HCT116 (cell line): ENCODE measurements around the gene ATF7. TPM values are rescaled to one million over a fixed set of nuclear protein-coding genes. Genes with fewer than 3 reads are reported as not detected.

Experiments
- ATAC-seq: fragments of 200-7000 bp; cut with Tn5 transposase; 2 replicates; pipeline ENCODE4 v1.9.1; 2020; ENCODE audit warnings: mild to moderate bottlenecking, moderate library complexity
- BruUV-seq: library from RNA; stranded (reverse); fragments of 400-500 nt; replicated peaks from 2 replicates; lab custom pipeline; 2021; lab: Mats Ljungman, UMichigan
- CTCF ChIA-PET: fragments of 300-600 bp; sonication (Branson Sonifier 250); formaldehyde crosslinking; loops from one replicate; lab custom pipeline; 2021; ENCODE audit warnings: antibody characterized with exemption; lab: Charles Lee
- POLR2A ChIA-PET: fragments of 300-600, 350-600 bp; sonication (Branson Sonifier 250); formaldehyde crosslinking; loops from one replicate; lab custom pipeline; 2021; ENCODE audit warnings: antibody characterized with exemption; lab: Charles Lee
- RAD21 ChIA-PET, 2 experiments: fragments of 300-600 bp; sonication (Branson Sonifier 250); formaldehyde crosslinking; loops; one replicate each; lab custom pipeline; 2023; ENCODE audit warnings: low total read pairs in 2 of 2; ENCODE audit not compliant: uncharacterized antibody in 2 of 2, unreplicated experiment in 2 of 2, low non-redundant PET in 1 of 2; lab: Charles Lee
- DNase-seq: peaks from one replicate; pipeline ENCODE4 v3.0.0-alpha.2; 2010; ENCODE audit warnings: low read depth, low spot score
- H2AFZ ChIP-seq: fragments of 200-600 bp; shearing (Covaris generic), sonication (generic); 2 replicates; pipeline ENCODE4 v1.6.1; 2017; ENCODE audit warnings: low read depth, mixed run types, mixed read lengths, antibody characterized with exemption, low read length; ENCODE audit not compliant: poor library complexity, severe bottlenecking
- H3K27ac ChIP-seq: 2 replicates; pipeline ENCODE4 v1.5.1; 2012; ENCODE audit warnings: low read depth, low read length
- H3K27me3 ChIP-seq: fragments of 200-600 bp; sonication (generic); 2 replicates; pipeline ENCODE4 v1.6.1; 2016; ENCODE audit warnings: mixed run types, low read length, mixed read lengths; ENCODE audit not compliant: insufficient read depth
- H3K36me3 ChIP-seq, 2 experiments: fragments of 200-500 bp in 1 of 2; fragments of 200-600 bp in 1 of 2; sonication (Bioruptor generic) in 1 of 2; sonication (generic) in 1 of 2; 2 replicates each; pipeline versions ENCODE4 v1.5.1 to v1.6.1; 2014 to 2016; ENCODE audit warnings: low read length in 2 of 2, inconsistent platforms in 1 of 2, mixed read lengths in 1 of 2, mixed run types in 1 of 2; ENCODE audit not compliant: insufficient read depth in 2 of 2, control insufficient read depth in 1 of 2
- H3K4me1 ChIP-seq, 2 experiments: fragments of 200-600 bp in 1 of 2; sonication (generic) in 1 of 2; 2 replicates each; pipeline versions ENCODE4 v1.5.1 to v1.6.1; 2012 to 2017; ENCODE audit warnings: low read length in 2 of 2, inconsistent platforms in 1 of 2, mild to moderate bottlenecking in 1 of 2, mixed read lengths in 1 of 2, mixed run types in 1 of 2, moderate library complexity in 1 of 2; ENCODE audit not compliant: insufficient read depth in 2 of 2, control insufficient read depth in 1 of 2
- H3K4me2 ChIP-seq: fragments of 200-600 bp; sonication (generic); 2 replicates; pipeline ENCODE4 v1.6.1; 2017; ENCODE audit warnings: mixed run types, low read length, mixed read lengths
- H3K4me3 ChIP-seq, 2 experiments: fragments of 200-600 bp in 1 of 2; sonication (generic) in 1 of 2; replicated peaks in 1 of 2; 2 replicates each; pipeline ENCODE4 v1.5.1; 2011 to 2016; ENCODE audit warnings: low read length in 2 of 2, control low read depth in 1 of 2, low read depth in 1 of 2, mild to moderate bottlenecking in 1 of 2, mixed read lengths in 1 of 2, mixed run types in 1 of 2
- H3K79me2 ChIP-seq: fragments of 200-600 bp; sonication (generic); 2 replicates; pipeline ENCODE4 v1.6.1; 2017; ENCODE audit warnings: mild to moderate bottlenecking, mixed run types, low read length, moderate library complexity, mixed read lengths; ENCODE audit not compliant: insufficient read depth
- H3K9ac ChIP-seq: fragments of 200-600 bp; sonication (generic); 2 replicates; pipeline ENCODE4 v1.6.1; 2016; ENCODE audit warnings: low read length, mixed read lengths
- H3K9me2 ChIP-seq: fragments of 200-600 bp; sonication (generic), shearing (Covaris generic); 2 replicates; pipeline ENCODE4 v1.6.1; 2017; ENCODE audit warnings: mixed run types, mild to moderate bottlenecking, moderate library complexity; ENCODE audit not compliant: insufficient read depth
- H3K9me3 ChIP-seq, 2 experiments: fragments of 200-500 bp in 1 of 2; fragments of 200-600 bp in 1 of 2; sonication (Bioruptor generic) in 1 of 2; sonication (generic) in 1 of 2; 2 replicates each; pipeline ENCODE4 v1.6.1; 2014 to 2017; ENCODE audit warnings: low read length in 2 of 2, mixed read lengths in 2 of 2, inconsistent platforms in 1 of 2, low read depth in 1 of 2, mild to moderate bottlenecking in 1 of 2, mixed run types in 1 of 2, moderate library complexity in 1 of 2; ENCODE audit not compliant: control insufficient read depth in 1 of 2, insufficient read depth in 1 of 2
- H4K20me1 ChIP-seq: fragments of 200-600 bp; sonication (generic), shearing (Covaris generic); 2 replicates; pipeline ENCODE4 v1.6.1; 2017; ENCODE audit warnings: mixed run types, mild to moderate bottlenecking, moderate library complexity; ENCODE audit not compliant: insufficient read depth
- CEBPB ChIP-seq: IDR thresholded peaks from 2 replicates; pipeline ENCODE4 v1.6.1; 2012; ENCODE audit warnings: low read depth
- EZH2phosphoT487 ChIP-seq: fragments of 200-600 bp; IDR thresholded peaks from 2 replicates; pipeline ENCODE4 v1.6.1; 2018; ENCODE audit warnings: antibody characterized with exemption, borderline replicate concordance
- FOSL1 ChIP-seq: IDR thresholded peaks from 2 replicates; pipeline ENCODE4 v1.6.1; 2012; ENCODE audit warnings: low read depth
- POLR2AphosphoS5 ChIP-seq: IDR thresholded peaks from 2 replicates; pipeline ENCODE4 v1.6.1; 2011; ENCODE audit warnings: mild to moderate bottlenecking, low read depth, low read length, moderate library complexity
- RAD21 ChIP-seq: IDR thresholded peaks from 2 replicates; pipeline ENCODE4 v1.6.1; 2012; ENCODE audit warnings: low read depth, mild to moderate bottlenecking
- YY1 ChIP-seq: IDR thresholded peaks from 2 replicates; pipeline ENCODE4 v1.6.1; 2011; ENCODE audit warnings: low read length, low read depth, moderate library complexity, mild to moderate bottlenecking; ENCODE audit not compliant: insufficient replicate concordance; ENCODE audit errors: extremely low read depth
- ZBTB33 ChIP-seq: IDR thresholded peaks from 2 replicates; pipeline ENCODE4 v1.6.1; 2011; ENCODE audit warnings: mild to moderate bottlenecking, low read length, moderate library complexity; ENCODE audit not compliant: insufficient replicate concordance; ENCODE audit errors: extremely low read depth
- ZFX ChIP-seq: fragments of 450-650 bp; IDR thresholded peaks from 2 replicates; pipeline ENCODE4 v1.6.1; 2017
- intact Hi-C: fragments of 100-400 bp; cut with micrococcal nuclease; formaldehyde crosslinking; loops from 2 replicates; pipeline ENCODE4 v1.10.0; 2022
- total RNA-seq: library from RNA; stranded (reverse); gene quantifications from one replicate; pipeline ENCODE4 v1.2.1, GENCODE V29; 2021; ENCODE audit not compliant: unreplicated experiment
- TF ChIP-seq, protein P1 (sequence below), 3 experiments: fragments of 200-600 bp in 1 of 3; sonication (generic) in 1 of 3; IDR thresholded peaks in 2 of 3; conservative IDR thresholded peaks in 1 of 3; 2 replicates each; pipeline ENCODE4 v1.5.1; 2012 to 2017; ENCODE audit warnings: low read depth in 2 of 3, low read length in 2 of 3, antibody characterized with exemption in 1 of 3, borderline replicate concordance in 1 of 3, control low read depth in 1 of 3, mild to moderate bottlenecking in 1 of 3, mixed read lengths in 1 of 3, mixed run types in 1 of 3, moderate library complexity in 1 of 3; ENCODE audit not compliant: insufficient read depth in 1 of 3
- TF ChIP-seq, protein P2 (sequence below): IDR thresholded peaks from 2 replicates; pipeline ENCODE4 v1.6.1; 2012; ENCODE audit warnings: low read depth

Gene ATF7
- total RNA-seq, 1 experiment from 2014 or later, result 24.0 TPM

DNA sequence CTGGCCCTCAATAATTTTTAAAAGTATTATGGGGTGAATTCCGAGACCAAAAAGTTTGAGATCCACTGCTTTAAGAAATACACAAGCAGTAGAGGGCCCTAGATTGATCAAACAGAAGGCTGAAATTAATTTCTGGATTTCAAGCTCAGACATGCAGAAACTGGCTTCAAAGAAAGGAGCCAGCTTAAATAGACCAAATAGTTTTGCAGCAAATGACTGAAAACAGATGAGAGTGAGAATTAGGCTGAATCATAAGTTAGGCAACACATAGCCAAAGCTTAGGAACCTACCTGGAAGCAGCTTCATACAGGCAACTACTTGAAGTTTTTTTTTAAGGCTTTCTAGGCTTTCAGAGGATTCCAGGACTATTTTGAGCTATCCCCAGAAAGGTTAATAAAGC lies 12.4 kb downstream of the ATF7 start:
- no peak overlapping the region for H2AFZ ChIP-seq
- H3K9me2 ChIP-seq, result no peaks in the 10 kb centered on the region
- no peak for DNase-seq
- no peaks in the 10 kb centered on the region; a peak in 1 of 4 replicates for H3K36me3 ChIP-seq
- H4K20me1 ChIP-seq, result no peaks in the 10 kb centered on the region
- H3K27ac ChIP-seq, result no peak overlapping the region
- intact Hi-C loops, result no loop called here
- no peak overlapping the region for H3K4me3 ChIP-seq
- TF ChIP-seq ZBTB33 (no peak), FOSL1 (no peak), EZH2phosphoT487 (no peak), RAD21 (no peak), ZFX (no peak), POLR2AphosphoS5 (no peak), CEBPB (no peak), YY1 (no peak)
- TF ChIP-seq, protein P1, sequence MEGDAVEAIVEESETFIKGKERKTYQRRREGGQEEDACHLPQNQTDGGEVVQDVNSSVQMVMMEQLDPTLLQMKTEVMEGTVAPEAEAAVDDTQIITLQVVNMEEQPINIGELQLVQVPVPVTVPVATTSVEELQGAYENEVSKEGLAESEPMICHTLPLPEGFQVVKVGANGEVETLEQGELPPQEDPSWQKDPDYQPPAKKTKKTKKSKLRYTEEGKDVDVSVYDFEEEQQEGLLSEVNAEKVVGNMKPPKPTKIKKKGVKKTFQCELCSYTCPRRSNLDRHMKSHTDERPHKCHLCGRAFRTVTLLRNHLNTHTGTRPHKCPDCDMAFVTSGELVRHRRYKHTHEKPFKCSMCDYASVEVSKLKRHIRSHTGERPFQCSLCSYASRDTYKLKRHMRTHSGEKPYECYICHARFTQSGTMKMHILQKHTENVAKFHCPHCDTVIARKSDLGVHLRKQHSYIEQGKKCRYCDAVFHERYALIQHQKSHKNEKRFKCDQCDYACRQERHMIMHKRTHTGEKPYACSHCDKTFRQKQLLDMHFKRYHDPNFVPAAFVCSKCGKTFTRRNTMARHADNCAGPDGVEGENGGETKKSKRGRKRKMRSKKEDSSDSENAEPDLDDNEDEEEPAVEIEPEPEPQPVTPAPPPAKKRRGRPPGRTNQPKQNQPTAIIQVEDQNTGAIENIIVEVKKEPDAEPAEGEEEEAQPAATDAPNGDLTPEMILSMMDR (IDR thresholded peaks at IDR 0.05 in 2 of 3, conservative IDR thresholded peaks at IDR 0.05 in 1 of 3; ENCODE audit: borderline replicate concordance in 1 of 3, insufficient read depth in 1 of 3, low read depth in 2 of 3, low read length in 2 of 3), result no peak
- TF ChIP-seq, protein P2, sequence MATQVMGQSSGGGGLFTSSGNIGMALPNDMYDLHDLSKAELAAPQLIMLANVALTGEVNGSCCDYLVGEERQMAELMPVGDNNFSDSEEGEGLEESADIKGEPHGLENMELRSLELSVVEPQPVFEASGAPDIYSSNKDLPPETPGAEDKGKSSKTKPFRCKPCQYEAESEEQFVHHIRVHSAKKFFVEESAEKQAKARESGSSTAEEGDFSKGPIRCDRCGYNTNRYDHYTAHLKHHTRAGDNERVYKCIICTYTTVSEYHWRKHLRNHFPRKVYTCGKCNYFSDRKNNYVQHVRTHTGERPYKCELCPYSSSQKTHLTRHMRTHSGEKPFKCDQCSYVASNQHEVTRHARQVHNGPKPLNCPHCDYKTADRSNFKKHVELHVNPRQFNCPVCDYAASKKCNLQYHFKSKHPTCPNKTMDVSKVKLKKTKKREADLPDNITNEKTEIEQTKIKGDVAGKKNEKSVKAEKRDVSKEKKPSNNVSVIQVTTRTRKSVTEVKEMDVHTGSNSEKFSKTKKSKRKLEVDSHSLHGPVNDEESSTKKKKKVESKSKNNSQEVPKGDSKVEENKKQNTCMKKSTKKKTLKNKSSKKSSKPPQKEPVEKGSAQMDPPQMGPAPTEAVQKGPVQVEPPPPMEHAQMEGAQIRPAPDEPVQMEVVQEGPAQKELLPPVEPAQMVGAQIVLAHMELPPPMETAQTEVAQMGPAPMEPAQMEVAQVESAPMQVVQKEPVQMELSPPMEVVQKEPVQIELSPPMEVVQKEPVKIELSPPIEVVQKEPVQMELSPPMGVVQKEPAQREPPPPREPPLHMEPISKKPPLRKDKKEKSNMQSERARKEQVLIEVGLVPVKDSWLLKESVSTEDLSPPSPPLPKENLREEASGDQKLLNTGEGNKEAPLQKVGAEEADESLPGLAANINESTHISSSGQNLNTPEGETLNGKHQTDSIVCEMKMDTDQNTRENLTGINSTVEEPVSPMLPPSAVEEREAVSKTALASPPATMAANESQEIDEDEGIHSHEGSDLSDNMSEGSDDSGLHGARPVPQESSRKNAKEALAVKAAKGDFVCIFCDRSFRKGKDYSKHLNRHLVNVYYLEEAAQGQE, result no peak
- H3K9ac ChIP-seq, result no peak overlapping the region
- peaks cover 31% of the 10 kb centered on the region for H3K79me2 ChIP-seq
- no peaks in the 10 kb centered on the region for H3K4me1 ChIP-seq
- no peaks in the 10 kb centered on the region for H3K9me3 ChIP-seq
- POLR2A ChIA-PET, result interaction anchor here (1.1 kb wide), 1 partner anchor 12 kb away, joined by 3 read pairs; no protein-coding TSS in a partner anchor
- no TSS peak for BruUV-seq
- no peak overlapping the region for H3K4me2 ChIP-seq
- RAD21 ChIA-PET, result no interaction called here
- no peaks in the 10 kb centered on the region for H3K27me3 ChIP-seq
- no peak for ATAC-seq
- CTCF ChIA-PET, result interaction anchor here (1.0 to 1.1 kb wide), 3 partner anchors 10 to 62 kb away, joined by 3 to 4 read pairs (median 4); partner anchors contain the start of gene ATP5MC2
